HG03575 (cell line): ENCODE measurements around the gene CCDC28B.

Source experiments
- ATAC-seq: cut with Tn5 transposase; IDR thresholded peaks from one replicate; pipeline ENCODE4 v1.9.1; 2021; ENCODE audit not compliant: unreplicated experiment, insufficient number of reproducible peaks, low FRiP score; ENCODE audit errors: extremely low read depth

The CCDC28B gene

GRCh38 chr1:32187850-32188249 lies 12.5 kb upstream of the CCDC28B start:
- no peak for ATAC-seq

- no peak for ATAC-seq
Measured at GRCh38 chr1:32192220-32192948, 8.0 kb upstream of the CCDC28B start.

- no peak for ATAC-seq
Measured at GRCh38 chr1:32194984-32195383, 5.4 kb upstream of the CCDC28B start.

- ATAC-seq = no peak
Measured at GRCh38 chr1:32195531-32195930, 4.9 kb upstream of the CCDC28B start.

- ATAC-seq = no peak
Measured at GRCh38 chr1:32195972-32196823, 4.2 kb upstream of the CCDC28B start.

GRCh38 chr1:32197074-32197473 lies 3.3 kb upstream of the CCDC28B start:
- ATAC-seq = no peak

GRCh38 chr1:32197837-32198236 lies 2.6 kb upstream of the CCDC28B start:
- no peak for ATAC-seq

- no peak for ATAC-seq
Measured at GRCh38 chr1:32198237-32199042, 2.0 kb upstream of the CCDC28B start.

GRCh38 chr1:32199043-32199716 lies 1.2 kb upstream of the CCDC28B start:
- ATAC-seq = no peak

GRCh38 chr1:32199717-32200072 lies 700 bp upstream of the CCDC28B start:
- ATAC-seq = no peak

- ATAC-seq = no peak
Measured at GRCh38 chr1:32201011-32201855, 838 bp downstream of the CCDC28B start.

GRCh38 chr1:32204943-32205361 lies 4.6 kb downstream of the CCDC28B start:
- ATAC-seq = no peak

- no peak for ATAC-seq
Measured at GRCh38 chr1:32205401-32206370, 5.3 kb downstream of the CCDC28B start, which contains the start of gene IQCC. TSS of gene IQCC (plus strand) at chr1:32205671. CDS start at chr1:32205682, 11 bp downstream.

- ATAC-seq = no peak
Measured at GRCh38 chr1:32208469-32208868, 8.1 kb downstream of the CCDC28B start.

GRCh38 chr1:32208891-32209328 lies 8.5 kb downstream of the CCDC28B start, which contains the start of gene DCDC2B:
TSS of gene DCDC2B (plus strand) at chr1:32209089. CDS start at chr1:32209094, 5 bp downstream.
- ATAC-seq = no peak

- no peak for ATAC-seq
Measured at GRCh38 chr1:32215629-32216480, 15.5 kb downstream of the CCDC28B start.
